Stimulated activated CD8-positive, alpha-beta memory T cell treated with anti-CD3 and anti-CD28 coated beads, Interleukin-7, amount 100 ng/mL, for 1 hour (primary cell): ENCODE results near the gene GID8.

Experiments
- DNase-seq, 2 donors: peaks; one replicate each; pipeline ENCODE4 v3.0.0-alpha.2; 2020; ENCODE audit warnings: low read depth in 2 of 2

Gene GID8

GRCh38 chr20:62902926-62903615 is 34.9 kb upstream of the GID8 start:
- DNase-seq: no peak

- DNase-seq: no peak
Measured at GRCh38 chr20:62905536-62906117, 32.3 kb upstream of the GID8 start.

GRCh38 chr20:62906209-62906608 is 31.7 kb upstream of the GID8 start:
- no peak for DNase-seq

DNA sequence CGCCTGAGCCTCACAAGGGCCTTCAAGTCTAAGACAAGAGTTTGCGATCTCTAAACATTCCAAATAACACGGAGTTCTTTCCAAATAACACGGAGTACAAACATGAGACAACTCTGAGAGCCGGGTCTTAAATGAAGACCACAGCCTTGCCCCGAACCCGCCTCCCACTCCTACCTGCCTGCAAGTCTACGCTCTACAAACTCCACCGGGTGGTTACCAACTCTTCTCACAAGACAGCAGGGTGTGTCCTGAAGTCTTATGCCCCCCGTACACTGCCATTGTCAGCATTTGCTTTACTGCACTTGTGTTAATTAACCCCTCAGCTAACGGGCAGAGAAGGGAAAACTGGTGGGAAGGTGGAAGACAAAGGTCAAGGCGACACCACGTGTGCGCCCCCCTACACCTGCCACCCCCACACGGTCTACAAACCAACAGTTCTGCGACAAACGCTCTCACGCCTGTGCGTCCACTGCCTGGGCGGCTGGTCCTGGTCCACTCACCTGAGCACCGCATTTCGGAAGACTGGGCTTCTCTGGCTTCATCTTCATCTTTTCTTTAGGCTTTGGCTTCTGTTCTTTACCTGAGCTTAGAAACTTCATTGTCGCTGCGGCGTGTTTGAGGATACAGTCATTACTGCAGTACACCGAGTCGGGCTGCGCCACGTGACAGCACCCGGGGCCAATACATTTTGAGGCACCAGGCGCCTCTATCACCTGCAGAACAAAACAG is 31.1 kb upstream of the GID8 start:
- no peak for DNase-seq

- no peak for DNase-seq
Measured at GRCh38 chr20:62907384-62908317, 30.3 kb upstream of the GID8 start.

DNA sequence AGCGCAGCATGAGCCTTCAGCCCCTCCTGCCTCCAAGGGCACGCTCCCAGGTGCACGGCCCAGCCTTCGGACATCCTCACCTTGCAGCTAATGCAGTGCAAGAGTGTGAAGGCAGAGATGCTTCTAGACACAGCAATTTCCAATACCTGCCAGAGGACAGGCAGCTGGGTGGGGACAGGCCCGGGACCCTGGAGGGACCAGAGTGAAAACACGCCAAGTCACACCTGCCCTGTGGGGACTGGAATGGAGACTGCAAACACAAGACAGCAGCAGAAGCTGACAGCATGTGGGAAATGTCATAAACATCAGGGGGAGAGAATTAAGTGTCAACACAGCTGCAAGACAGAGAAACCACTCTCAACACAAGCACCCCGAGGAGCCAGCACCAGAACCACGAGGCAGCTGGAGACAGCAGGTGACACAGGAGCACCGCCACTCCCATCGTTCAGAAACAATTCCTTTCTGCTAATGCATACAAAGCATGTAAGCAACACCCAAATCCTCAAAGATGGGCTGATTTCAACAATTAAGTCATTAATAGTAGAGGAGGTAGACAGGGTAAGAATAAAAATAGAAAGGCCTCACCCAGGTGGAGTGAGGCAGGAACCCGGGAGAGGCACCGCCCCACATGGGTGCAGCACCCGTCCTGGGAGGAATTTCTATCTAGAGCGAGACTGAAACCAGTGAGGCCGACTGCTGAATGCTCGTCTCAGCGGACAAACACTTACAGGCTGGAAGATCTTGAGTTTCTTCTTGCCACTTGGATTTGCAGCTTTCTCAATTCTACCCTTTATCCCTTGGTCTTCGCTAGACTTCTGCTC is 28.8 kb upstream of the GID8 start:
- DNase-seq: no peak

DNA sequence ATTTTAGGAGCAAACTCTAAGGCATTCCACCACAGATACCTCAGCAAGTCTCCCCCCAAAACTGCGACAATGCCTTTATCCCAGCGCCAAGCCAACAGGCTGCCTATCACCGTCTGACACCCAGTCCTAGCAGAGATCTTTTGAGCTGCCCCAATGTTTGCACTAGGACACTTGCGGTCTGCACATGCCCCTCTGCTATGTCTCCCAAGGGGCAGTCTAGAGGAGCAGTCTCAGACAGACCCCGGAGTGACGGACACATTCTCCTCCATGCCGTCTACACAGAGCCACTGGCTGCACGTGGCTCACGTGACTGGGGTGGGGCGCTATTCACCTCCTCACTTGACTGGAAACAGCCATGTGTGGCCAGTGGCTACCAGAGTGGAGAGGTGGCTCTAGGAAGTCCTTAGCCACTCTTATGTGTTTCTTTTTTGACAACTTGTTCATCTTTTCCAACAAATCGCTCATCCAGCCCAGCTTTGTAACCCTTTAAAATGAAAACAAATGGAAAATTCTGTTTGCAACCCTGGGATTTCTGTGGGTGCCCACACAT is 27.7 kb upstream of the GID8 start:
- no peak for DNase-seq

- no peak for DNase-seq
Measured at GRCh38 chr20:62910777-62911497, 27.0 kb upstream of the GID8 start.

GRCh38 chr20:62911701-62912280 is 26.2 kb upstream of the GID8 start:
- DNase-seq: no peak

GRCh38 chr20:62913043-62913630 is 24.8 kb upstream of the GID8 start:
- no peak for DNase-seq

DNA sequence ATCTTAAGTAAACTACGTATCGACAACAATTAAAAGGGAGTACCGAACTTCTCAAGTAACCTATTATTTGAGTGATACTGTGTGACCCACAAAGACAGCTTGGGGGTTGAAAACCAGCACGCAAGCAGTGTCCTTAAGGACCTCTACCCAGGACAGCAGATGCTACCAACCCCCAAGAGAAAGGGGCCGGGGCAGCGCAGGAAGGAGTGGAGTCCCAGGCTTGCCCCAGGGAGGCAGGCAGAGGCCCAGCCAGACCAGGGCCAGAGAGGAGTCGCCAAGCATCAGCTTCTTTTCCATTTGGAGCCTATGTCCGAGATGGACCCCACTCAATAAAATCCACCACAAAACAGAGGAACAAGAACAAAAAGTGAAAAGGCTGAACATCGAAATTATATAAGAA is 23.5 kb upstream of the GID8 start:
- no peak for DNase-seq

GRCh38 chr20:62914970-62915457 is 22.9 kb upstream of the GID8 start:
- DNase-seq: no peak

DNA sequence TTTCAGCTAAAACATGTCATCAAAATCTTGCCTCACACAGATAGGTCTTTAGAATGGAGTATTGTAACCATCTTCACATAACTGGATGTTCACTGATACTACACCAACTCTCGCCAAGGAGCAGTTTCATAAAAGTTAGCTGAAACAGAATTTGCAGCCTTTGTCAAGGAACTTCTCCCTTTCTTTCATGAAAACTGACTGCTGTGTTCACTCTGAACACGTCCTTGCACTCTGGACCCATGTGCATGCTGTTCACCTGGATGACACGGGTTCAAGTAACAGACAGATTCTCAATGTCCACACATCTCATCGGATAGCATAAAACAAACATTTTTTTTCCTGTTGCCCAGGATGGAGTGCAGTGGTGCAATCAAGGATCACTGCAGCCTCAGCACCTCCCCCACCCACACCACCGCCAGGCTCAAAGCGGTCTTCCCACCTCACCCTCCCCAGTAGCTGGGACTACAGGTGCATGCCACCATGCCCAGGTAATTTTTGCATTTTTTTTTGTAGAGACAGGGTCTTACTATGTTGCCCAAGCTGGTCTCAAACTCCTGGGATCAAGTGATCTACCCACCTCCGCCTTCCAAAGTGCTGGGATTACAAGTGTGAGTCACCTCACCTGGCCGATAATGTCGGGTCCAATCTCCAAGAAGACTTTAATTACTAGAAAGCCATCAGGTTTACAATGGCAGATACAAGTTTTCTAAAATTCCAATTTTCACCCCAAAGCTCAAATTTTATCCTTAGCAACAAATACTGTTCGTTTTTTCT is 21.1 kb upstream of the GID8 start:
- no peak for DNase-seq

DNA sequence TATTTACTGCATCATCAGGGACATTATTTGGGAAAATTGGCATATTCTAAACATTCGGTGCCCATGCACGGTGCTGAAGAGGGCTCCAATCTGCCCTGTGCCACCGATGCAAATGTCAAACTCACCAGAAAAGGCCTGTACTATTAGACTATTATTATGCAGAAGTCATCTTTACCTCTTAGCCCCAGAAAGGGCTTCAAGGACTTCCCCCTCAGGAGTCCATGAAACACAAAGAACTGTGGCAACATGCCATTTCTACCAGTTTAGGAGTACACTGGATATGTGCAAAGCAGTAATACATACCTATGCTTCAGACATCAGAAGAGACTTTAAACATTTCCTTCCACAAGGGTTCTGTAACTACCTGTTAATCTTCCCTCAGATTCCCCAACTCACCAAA is 20.2 kb upstream of the GID8 start:
- no peak for DNase-seq

- no peak for DNase-seq
Measured at GRCh38 chr20:62918147-62918546, 19.8 kb upstream of the GID8 start.

DNA sequence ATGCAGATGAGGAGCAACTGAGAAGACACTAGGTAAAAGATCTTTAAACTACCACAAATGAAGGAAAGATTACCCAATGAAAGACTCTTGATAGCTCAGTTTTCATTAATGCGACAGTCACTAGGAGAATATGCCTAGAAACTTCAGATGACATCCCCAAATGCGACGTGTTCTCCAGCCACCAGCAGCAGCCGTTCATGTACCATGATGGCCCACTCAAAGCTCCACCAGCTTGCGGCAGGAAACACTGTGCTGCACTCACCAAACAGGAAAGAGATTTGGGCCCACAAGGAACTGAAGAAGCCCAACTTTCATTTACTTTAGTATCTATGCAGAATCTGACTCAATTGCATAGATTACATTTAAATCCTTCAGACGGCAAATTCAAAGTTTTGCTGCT is 19.1 kb upstream of the GID8 start:
- DNase-seq: peak; percentile 23 to 25

- no peak for DNase-seq
Measured at GRCh38 chr20:62920039-62920645, 17.8 kb upstream of the GID8 start.

GRCh38 chr20:62921119-62921687 is 16.7 kb upstream of the GID8 start:
- DNase-seq: peak; percentile 21 to 34
